Activated CD4-positive, alpha-beta T cell treated with anti-CD3 and anti-CD28 coated beads, Interleukin-2, amount 50 U/mL, for 24 hours (primary cell): ENCODE measurements around the gene MAP10.
"Not testable (repeated sequence)": the region's sequence is repeated elsewhere in the genome, so short reads cannot be mapped to it uniquely, and the experiment has no call there.

Source experiments
- DNase-seq, 2 donors: peaks; one replicate each; pipeline ENCODE4 v3.0.0-alpha.2; 2020; ENCODE audit warnings: low read depth in 1 of 2, low spot score in 1 of 2

MAP10 gene, protein sequence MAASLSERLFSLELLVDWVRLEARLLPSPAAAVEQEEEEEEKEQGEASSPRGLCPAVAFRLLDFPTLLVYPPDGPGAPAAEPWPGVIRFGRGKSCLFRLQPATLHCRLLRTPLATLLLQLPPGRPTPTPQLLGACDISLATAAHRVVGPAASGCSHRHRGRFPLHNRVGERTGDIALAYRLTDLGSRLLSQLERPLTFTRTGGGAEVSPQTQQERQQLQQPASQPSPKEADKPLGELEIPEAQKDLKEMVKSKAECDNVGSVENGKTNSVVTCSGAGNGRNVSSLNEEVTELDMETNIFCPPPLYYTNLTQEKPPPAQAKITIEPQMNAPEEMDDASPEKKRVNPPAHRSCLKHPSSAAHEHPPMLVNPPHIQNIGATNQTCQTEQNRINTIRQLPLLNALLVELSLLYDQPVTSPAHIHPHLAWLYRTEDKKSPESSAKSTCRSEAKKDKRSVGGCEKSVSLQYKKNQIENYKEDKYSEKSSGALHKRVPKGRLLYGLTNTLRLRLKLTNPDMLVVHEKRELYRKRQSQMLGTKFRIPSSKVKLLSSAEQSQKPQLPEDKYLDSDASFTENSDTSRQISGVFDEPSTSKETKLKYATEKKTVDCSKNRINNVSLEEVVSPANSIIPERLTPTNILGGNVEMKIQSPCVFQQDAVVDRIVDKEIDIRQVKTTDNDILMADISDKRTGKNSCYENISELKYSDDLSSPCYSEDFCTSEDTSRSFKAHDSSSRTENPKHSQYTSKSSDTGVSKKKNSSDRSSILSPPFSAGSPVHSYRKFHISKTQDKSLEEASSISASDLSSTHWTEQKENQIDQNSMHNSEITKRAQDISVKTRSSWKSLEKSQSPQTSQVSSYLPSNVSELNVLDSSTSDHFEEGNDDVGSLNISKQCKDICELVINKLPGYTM

DNA sequence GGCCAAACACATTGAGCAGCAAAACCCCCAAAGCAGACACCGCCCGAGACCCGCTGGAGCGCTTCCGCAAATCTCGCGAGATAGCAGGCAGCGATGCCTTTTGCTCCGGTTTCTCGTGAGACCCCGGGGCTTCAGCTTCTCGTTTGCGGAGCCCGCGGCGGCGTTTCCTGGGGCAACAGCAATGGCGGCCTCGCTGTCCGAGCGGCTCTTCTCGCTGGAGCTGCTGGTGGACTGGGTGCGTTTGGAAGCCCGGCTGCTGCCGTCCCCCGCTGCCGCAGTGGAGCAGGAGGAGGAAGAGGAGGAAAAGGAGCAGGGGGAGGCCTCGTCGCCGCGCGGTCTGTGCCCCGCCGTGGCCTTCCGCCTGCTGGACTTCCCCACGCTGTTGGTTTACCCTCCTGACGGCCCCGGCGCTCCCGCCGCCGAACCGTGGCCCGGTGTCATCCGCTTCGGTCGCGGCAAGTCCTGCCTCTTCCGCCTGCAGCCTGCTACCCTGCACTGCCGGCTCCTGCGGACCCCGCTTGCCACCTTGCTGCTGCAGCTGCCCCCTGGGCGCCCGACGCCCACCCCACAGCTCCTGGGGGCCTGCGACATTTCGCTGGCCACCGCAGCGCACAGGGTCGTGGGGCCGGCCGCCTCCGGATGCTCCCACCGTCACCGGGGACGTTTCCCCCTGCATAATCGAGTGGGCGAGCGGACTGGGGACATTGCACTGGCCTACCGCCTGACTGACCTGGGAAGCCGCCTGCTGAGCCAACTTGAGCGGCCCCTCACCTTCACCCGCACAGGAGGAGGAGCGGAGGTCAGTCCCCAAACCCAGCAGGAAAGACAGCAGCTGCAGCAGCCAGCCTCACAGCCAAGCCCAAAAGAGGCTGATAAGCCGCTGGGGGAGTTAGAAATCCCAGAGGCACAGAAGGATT lies at the start of gene MAP10:
Gene MAP10 (plus strand): TSS at position 148 of the 917 bp plus-strand sequence. CDS start 34 bp downstream, at position 182.
- peak; percentile 56 to 67 for DNase-seq

DNA sequence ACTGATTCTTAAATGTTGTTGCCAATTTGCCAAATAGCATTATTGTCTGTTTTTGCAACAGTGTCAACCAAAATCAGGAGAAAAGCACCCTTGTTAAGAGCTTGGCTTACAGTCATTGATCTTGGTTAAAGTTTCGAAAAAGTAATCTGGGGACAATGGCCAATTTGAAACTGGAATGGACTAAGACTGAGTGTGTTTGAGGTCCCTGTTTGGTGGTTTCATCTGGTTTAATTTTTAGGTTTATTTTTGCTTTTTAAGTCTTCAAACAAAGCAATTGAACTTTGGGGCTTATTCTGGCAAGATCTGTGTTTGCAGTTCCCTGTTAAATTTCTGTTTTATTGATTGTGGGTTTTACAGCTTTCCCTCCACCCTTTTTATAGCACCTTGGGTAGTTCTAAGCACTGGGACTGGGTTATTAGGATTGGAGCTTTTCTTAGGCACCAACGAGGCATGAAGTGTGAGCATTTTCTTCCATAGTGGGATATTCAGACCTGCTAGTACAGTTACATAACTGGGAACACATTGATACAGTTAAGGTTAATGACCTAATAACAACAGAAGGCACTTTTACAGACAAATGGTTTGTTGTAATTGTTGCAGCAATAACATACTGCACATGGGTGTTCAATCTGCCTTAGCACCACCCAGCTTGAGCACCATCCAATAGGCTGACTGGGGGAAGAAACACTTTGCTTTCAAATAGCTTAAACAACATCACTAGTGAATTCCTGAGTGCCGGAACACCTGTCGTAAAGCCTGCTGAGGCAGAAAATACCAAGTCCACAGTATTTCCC lies 40.6 kb upstream of the MAP10 start:
- DNase-seq: no peak

DNA sequence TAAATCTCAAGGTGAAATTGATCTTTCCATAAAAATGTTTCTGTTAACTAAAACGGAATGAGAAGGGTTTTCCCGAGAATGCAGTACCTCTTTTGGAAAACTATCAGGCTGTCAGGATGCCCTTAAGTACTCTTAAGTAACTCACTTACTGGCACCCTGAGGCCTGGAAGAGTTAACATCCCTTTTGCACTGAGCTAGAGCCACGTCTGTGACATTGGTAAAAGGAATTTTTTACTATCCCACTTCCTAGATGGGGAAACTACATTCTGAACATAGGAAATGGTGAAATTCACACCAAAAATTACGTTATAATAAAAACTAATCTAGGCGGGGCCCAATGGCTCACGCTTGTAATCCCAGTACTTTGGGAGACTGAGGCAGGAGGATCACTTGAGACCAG lies 39.7 kb upstream of the MAP10 start:
- DNase-seq: no peak

DNA sequence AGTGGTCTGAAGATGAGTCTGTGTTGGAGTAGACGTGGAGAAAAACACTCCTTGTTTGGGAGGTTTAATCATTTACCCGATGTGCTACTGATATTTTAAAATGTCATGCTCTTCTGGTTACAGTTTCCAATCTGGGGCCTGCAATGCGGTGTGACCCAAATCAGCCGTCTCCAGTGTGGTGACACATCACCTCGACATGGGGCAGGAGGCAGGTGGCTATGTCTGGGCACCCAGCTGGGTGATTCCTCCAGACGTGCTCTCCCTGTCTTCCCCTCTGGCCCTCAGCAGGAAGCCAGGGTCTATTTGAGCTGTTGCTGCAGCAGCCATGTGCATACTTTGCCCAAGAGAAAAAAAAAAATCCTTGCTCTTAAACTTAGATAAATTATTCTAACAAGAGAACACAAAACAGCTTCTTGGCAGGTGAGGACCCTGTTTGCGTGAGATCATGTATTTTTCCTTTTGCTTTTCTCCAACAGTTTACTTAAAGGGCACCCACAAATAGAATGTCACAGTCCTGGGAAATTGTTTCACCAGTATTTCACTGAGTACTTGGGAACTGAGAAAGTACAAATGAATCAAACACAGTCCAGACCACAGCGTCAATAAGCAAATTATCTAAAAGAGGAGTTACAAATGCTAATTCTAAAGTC lies 38.9 kb upstream of the MAP10 start:
- DNase-seq: no peak

DNA sequence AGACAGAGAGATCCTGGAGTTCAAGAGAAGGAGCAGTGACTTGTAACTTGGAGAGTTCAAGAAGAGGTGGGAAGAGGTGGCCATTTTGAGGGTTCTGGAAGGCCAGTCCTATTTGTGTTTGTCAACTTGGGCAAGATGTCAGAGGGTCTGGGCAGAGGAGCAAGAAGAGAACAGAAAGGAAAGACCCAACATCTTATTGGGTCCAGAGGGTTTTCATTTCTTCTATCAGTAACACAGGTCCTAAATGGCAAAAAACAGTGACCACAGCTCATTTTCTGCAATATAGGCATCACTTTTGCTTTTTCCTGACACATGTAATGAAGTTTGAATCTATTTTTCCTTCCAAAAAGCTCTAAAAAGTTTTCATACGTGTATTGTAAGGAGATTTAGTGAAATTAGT lies 38.3 kb upstream of the MAP10 start:
- no peak for DNase-seq

DNA sequence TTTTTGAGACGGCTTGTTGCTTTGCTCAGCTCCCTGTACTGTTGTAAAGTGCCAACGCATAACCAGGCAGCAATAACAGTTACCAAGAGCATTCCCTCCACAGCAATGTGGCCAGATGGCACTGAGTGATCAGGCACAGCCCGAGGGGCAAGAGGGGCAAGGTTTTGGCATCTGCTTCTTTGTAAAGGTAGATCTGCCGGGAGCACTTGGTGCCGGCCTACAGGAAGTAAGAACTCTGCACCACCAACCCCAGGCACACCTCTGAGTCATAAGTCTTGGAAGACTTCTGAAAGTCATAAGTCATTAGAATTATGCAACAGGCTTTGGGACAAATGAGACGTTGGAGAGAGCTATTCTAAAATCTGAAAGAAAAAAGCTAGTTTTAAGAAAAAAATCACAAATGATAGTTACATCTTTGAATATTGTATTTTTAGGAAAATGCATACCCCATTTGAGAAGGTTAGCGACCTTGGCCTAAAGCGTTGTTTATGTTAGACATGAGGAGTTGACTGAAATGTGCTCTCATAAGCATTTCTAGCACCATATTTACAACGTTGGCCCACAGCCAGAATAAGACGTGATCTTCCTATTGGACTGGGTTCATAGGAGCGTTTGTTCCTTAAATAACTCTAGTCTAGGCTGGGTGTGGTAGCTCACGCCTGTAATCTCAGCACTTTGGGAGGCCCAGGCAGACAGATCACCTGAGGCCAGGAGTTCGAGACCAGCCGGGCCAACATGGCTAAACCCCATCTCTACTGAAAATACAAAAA lies 37.7 kb upstream of the MAP10 start:
- DNase-seq: no peak

DNA sequence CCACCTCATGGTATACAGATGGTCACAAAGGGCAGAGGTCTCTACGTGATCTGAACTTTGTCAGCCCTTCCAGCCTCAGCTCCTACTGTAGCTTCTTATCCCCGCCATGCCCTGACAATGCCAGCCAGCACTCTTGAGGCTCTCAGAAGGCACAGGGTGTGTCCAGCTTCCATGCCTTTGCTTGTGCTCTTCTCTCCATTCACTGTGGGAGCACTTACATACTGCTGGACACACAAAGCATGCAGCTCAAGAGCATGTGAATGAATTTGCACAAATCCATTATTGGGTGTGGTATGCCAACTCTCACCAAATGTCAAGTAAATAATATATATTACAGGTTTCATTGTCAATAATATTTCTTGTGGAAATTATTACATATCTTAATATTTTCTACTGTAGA lies 36.4 kb upstream of the MAP10 start:
- DNase-seq: no peak

DNA sequence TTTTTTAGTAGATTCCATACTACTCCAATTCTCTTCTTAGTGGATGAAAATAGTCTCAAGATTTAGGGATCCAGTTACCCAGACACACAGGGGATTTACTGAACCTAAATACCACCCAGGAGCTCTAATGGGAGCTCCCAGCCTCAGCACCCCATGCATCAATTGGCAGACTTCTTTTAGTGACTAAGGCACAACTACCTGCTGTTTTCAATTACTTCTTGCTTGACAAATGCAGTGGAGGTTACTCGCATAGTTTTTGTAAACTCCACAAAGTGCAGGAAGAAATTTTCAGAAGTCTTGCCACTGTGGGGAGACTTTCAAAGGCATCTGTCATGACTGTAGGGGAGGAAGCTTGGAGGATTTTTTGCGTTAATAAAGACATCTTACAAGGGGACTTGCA lies 35.5 kb upstream of the MAP10 start:
- no peak for DNase-seq

DNA sequence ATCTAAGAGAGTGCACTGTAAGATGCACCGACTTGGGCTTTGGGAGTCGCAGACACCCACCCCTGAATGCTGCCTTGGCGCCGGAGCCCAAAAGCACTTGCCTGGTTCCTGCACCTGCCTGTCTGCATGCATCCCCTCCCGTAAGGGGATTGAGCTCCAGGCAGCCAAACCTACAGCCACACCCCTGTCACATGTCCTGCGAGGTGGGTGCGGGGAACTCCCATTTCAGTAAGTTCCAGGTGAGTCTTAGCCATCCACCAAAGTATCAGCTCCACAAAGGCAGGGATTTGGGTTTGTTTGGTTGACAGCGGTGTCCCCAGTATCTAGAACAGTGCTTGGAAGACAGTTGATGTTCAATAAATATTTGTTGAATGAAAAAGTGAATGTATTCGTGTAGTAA lies 31.5 kb upstream of the MAP10 start:
- no peak for DNase-seq

DNA sequence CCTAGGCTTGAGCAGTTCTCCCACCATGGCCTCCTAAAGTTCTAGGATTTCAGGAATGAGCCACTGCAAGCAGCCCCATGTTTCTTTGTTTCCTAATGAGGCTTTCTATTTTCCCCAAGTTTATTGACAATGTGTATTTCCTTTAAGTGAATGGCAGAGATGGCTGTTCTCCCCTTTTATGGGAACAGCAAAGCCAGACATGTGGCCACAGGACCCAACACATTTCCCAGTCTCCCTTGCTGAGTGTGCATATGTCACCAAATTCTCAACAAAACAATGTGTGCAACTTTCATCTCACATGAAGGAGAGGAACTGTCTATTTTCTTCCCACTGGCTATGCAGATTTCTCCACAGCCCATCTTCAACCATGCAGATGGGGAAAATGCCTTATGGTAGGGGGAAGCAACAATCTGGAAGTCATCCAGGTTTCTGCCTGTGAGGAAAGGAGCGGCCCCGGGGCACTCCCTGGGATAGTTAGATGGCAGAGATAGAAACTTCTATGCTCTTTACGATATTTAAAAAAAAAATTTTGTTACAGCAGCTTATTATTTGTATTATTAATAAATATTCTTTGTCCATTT lies 28.6 kb upstream of the MAP10 start:
- DNase-seq: no peak

DNA sequence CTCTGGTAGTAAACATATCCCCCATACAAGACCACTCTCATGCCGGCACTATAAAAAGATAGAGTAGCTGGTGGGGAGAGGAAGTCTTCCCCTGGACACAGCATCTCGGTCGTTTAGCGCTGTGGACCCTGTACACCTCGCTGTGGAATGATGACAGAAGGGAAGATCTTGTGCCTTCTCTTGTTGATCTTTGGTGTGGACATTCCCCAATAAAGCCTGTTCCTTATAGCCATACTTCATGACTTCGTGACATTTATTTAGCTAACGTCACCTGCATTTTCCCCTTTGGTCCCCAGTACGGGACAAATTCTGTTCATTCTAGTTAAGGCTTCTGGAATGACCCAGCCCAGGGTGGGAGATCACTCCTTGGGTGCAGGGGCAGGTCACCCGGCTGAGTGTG lies 24.9 kb upstream of the MAP10 start:
- no peak for DNase-seq

DNA sequence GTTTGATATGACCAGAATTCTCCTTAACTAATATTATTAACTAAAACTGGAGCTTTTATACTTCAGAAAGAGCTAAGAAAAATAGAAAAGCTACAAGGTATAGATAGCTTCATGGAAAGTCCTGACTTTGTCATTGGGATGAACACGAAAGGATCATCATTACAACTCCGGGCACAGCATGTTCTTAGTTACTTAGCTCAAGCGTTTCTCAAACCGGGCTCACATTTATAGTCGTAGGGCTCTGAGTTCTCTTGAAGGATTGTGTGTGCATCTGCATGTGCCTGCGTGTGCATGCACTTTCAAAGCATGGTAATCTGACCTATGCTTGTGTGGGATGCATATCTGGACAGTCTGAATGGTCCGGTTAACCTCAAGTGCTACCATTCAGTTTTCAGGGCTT lies 20.4 kb upstream of the MAP10 start:
- no peak for DNase-seq

DNA sequence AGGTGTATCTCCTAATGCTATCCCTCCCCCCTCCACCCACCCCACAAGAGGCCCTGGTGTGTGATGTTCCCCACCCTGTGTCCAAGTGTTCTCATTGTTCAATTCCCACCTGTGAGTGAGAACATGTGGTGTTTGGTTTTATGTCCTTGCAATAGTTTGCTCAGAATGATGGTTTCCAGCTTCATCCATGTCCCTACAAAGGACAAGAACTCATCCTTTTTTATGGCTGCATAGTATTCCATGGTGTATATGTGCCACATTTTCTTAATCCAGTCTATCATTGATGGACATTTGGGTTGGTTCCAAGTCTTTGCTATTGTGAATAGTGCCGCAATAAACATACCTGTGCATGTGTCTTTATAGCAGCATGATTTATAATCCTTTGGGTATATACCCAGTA lies 19.6 kb upstream of the MAP10 start:
- DNase-seq: not testable (repeated sequence)

DNA sequence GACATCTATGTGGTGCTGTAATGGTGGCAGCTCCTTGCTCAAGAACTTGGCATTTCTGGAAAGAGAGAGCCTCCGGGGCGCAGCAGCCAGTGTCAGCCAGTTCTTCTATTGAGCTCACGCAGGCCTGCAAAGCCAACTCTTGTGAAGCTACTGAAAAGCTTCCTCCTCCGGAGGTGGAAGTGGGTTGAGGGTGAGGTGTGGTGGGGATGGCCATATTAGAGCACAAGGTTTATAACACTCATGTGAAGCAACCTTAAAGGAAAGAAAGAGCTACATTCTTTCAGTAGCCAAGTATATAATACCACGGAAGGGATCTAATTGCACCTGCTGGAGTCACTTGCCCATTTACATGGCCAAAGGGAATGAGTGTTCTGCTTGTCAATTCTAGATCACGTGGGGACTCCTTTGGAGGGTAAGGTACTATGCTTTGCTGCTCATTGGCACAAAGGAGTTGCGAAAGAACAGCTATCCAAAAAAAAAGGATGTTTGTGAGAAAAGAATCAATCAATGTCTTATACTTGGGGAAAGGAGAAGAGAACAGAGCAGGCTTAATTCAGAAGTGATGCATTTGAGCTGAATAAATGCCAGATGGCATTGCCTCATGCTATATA lies 18.3 kb upstream of the MAP10 start:
- no peak for DNase-seq

DNA sequence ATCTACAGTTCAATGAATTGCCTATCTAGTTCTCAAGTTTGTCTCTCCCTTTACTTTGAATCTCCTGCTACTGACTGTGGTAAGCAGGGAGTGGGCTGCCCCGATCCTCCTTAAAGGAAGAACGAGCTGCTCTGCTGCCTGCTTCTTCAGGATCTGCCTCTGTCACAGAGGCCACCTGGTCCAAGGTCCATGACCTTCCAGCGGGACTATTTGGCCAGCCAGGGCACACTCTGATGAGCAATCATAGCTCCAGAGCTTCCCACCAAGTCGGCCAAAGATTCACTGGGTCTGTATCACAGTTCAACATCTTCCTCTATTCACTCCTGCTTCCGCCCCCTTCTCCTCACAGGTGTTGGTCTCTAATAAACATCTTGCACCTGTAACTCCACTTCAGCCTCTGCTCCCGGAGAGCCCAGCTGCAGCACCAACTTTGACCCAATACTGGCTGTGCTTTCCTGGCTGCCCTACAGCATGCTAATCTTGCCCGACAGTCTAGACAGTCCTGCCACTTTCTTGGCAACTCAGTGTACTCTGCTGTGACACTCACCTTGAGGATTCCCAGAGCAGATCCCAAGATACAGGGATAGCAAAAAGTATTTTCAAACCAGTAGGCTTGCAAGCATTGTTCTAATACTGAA lies 16.9 kb upstream of the MAP10 start:
- DNase-seq: no peak

DNA sequence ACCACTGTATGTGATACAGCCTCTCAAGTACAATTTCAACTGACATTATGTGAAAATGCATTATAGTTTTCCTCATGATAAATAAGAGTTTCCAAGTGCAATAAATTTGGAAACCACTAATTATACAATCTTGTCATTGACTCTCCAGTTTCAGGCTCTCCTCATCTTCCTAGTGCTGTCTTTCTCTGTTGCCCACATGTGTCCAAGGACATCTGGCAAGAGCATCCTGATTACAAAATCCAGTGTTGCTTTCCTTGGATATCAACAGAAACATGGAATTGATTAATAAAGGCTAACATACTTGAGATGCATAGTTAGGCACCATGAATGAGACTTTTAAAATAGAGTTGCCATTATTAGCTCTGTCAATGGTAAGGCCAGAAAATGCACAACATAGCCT lies 15.6 kb upstream of the MAP10 start:
- no peak for DNase-seq

DNA sequence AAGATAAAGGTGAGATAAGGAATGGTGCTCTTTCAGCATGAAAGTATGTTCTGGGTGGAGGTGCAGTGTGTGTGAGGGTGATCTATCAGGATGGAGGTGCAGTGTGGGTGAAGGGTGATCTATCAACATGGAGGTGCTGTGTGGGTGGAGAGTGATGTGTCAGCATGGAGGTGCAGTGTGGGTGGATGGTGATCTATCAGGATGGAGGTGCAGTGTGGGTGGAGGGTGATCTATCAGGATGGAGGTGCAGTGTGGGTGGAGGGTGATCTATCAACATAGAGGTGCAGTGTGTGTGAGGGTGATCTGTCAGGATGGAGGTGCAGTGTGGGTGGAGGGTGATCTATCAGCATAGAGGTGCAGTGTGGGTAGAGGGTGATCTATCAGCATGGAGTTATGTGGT lies 12.3 kb upstream of the MAP10 start:
- no peak for DNase-seq

DNA sequence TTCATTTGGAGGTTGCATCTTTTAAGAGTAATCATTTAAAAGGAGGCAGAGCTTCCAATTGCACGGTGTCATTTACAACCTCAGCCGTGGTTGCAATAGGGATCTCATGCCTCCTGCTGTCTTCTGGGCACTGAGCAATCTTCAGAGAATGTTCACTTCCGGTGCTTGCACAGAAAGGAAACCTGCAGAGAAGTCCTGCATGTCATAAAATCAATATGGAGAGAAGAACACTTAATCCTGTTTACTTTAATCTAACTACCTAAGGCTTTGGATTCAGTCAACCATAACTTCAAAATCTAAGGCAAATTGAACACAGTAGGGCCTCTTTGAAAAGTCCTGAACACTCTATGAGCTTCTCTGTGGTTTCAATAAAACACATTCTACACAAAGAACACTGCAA lies 11.3 kb upstream of the MAP10 start:
- DNase-seq: no peak
